ENCODE data around the gene CTAG1B. TPM values are rescaled to one million over a fixed set of nuclear protein-coding genes. Genes with fewer than 3 reads are reported as not detected.

CTAG1B gene
- total RNA-seq, 1 donor from 2014 or later = not detected

- H3K27ac ChIP-seq = no peak overlapping the region
- H3K4me1 ChIP-seq = no peaks in the 10 kb centered on the region
- intact Hi-C loops (cut with DNase I) = no loop called here
- no peak for TF ChIP-seq POLR2A (IDR thresholded peaks at IDR 0.05)
- no peak for TF ChIP-seq POLR2AphosphoS5 (IDR thresholded peaks at IDR 0.05; ENCODE audit: insufficient read depth in 1 of 2, low read depth in 1 of 2)
- TF ChIP-seq CTCF (IDR thresholded peaks at IDR 0.05) = no peak
- H3K4me3 ChIP-seq = no peak overlapping the region
- no peaks in the 10 kb centered on the region for H3K27me3 ChIP-seq
- H3K9me3 ChIP-seq = no peaks in the 10 kb centered on the region
- DNase-seq (ENCODE audit: extremely low spot score in 2 of 2) = no peak
- no peaks in the 10 kb centered on the region for H3K36me3 ChIP-seq
These were observed 13.5 kb downstream of the CTAG1B start for GRCh38 chrX:154605566-154605965.

- no peak overlapping the region for H3K4me3 ChIP-seq
- H3K27ac ChIP-seq = no peak overlapping the region
- intact Hi-C loops (cut with DNase I) = no loop called here
- H3K4me1 ChIP-seq = no peaks in the 10 kb centered on the region
- TF ChIP-seq POLR2AphosphoS5 (IDR thresholded peaks at IDR 0.05; ENCODE audit: insufficient read depth in 1 of 2, low read depth in 1 of 2) (no peak), POLR2A (IDR thresholded peaks at IDR 0.05) (no peak), CTCF (IDR thresholded peaks at IDR 0.05) (no peak)
- no peaks in the 10 kb centered on the region for H3K27me3 ChIP-seq
- no peaks in the 10 kb centered on the region for H3K36me3 ChIP-seq
- H3K9me3 ChIP-seq = no peaks in the 10 kb centered on the region
- DNase-seq (ENCODE audit: extremely low spot score in 2 of 2) = no peak
These were observed 15.3 kb downstream of the CTAG1B start for GRCh38 chrX:154603438-154604430.

- intact Hi-C loops (cut with DNase I) = no loop called here
- no peak for DNase-seq (ENCODE audit: extremely low spot score in 2 of 2)
- Histone ChIP-seq H3K4me1 (no peaks in the 10 kb centered on the region), H3K27ac (no peak overlapping the region), H3K27me3 (no peaks in the 10 kb centered on the region), H3K36me3 (no peaks in the 10 kb centered on the region), H3K4me3 (no peak overlapping the region), H3K9me3 (no peaks in the 10 kb centered on the region)
- TF ChIP-seq POLR2A (IDR thresholded peaks at IDR 0.05) (no peak), CTCF (IDR thresholded peaks at IDR 0.05) (no peak), POLR2AphosphoS5 (IDR thresholded peaks at IDR 0.05; ENCODE audit: insufficient read depth in 1 of 2, low read depth in 1 of 2) (no peak)
These were observed 16.2 kb downstream of the CTAG1B start for GRCh38 chrX:154602766-154603437.

- intact Hi-C loops (cut with DNase I) = no loop called here
- Histone ChIP-seq H3K27ac (no peak overlapping the region), H3K36me3 (no peaks in the 10 kb centered on the region), H3K9me3 (no peaks in the 10 kb centered on the region), H3K4me3 (no peak overlapping the region), H3K27me3 (no peaks in the 10 kb centered on the region), H3K4me1 (no peaks in the 10 kb centered on the region)
- DNase-seq (ENCODE audit: extremely low spot score in 2 of 2) = no peak
- no peak for TF ChIP-seq POLR2A (IDR thresholded peaks at IDR 0.05)
- TF ChIP-seq CTCF (IDR thresholded peaks at IDR 0.05) = no peak
- TF ChIP-seq POLR2AphosphoS5 (IDR thresholded peaks at IDR 0.05; ENCODE audit: insufficient read depth in 1 of 2, low read depth in 1 of 2) = no peak
These were observed 16.9 kb downstream of the CTAG1B start for GRCh38 chrX:154602226-154602625.

All from vagina (tissue), 2 donors.